GM18520 (cell line): ENCODE results near the gene TLN1.

Experiments used
- ATAC-seq: cut with Tn5 transposase; IDR thresholded peaks from one replicate; pipeline ENCODE4 v1.9.1; 2021; ENCODE audit not compliant: unreplicated experiment

The TLN1 gene

DNA sequence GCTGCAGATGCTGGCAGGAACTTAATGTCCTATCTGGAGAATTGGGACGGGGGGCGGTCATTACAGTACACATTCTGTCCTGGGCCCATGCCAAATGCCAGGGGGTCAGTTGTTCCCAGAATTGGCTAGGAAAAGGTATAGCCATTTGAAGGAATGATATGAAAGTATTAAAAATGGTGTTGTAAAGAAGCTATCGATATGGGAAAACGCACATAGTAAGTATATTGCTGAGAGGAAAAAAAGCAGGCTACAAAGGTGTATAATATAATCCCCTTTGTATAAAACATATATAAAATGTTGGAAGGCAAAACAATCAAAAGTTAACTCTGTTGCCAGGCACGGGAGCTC lies 66.5 kb downstream of the TLN1 start:
- no peak for ATAC-seq

DNA sequence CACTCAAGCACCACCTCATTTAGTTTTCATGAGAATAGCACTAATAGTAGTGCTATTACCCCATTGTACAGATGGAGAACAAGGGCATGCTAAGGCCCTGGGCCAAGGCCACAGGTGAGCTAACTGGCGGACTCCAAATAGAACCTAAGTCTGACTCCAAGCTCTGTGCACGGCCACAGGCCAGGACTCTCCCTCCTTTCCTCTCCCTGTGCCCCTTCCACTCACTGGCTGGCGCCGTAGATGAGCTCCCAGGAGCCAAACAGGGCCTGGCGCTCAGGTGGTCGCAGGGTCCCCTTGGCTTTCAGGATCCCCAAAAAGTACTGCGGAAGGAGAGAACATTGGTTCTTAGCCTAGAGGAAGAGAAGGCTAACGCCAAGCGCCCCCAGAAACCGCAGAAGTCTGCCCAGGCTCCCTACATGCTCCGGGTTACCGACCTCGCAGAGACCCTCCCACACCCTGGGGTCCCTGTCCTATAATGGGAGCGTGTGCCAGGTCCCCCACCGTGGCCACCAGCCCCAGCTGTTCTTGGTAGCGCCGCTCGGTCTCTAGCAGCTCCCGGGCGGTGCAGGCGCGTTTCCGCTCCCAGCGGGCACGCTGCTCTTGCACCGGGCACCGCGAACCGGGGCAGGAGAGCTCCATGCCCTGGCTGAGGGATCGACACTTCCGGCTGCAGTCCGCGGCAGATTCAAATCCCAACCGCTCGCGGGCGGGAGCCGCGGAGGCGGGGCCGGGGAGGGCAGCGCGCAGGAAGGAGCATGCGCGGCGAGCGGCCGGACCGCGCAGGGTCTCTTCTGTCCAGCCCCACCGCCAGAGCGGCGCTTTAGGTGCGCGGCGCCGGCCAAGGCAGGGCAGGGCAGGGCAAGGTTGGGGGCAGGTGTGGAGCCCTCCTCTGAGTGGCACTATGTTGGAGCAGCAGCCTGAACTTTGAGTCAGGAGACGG lies 67.2 kb downstream of the TLN1 start, which contains the start of gene ARHGEF39:
Gene ARHGEF39, minus strand, starts transcription at position 665 of the 940 bp plus-strand sequence. Its CDS starts 26 bp downstream, at position 639.
- peak; percentile 72 for ATAC-seq

DNA sequence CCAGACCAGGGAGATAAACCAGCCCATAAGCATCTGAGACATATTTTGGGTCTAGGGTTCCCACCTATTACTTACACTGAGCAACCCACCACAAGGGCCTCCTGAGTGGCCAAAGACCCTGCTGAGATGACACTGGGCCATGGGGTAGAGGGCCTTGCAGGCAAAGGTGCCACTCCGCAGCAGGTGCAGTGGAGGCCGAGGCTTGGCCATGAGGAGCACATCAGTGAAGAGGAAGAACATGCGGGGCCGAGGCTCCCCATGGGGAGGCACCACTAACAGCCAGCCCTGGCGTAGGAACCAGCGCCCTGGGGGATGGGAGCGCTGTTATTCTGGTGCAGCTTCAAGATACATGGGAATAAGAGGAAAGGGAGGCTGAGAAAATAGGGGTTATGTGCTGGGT lies 69.6 kb downstream of the TLN1 start:
- no peak for ATAC-seq

DNA sequence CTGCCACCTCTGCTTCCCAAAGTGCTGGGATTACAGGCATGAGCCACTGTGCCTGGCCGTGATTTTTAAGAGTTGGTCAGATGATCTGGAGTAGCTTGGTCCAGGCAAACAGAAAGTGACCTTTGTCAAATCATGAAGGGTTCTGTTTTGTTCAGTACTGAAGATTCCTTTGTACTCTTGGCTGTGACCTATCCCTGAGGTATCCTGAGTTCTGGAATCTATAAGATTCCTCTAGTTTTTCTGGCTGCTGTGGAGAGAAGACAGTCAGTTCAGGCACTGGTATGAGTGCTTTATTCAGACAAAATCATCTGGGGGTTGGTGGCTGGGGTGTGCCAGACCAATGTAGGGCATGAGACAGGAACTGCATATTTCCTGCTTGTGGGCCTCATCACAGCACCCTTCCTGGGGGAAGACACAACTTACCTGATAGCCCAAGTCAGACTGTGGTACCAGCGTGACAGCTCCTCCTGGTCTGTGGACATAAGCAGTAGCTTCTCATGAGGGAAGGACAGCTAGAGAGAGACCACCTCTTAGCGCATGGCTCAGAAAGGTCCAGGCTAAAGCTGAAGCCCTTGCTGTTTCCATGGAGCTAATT lies 70.1 kb downstream of the TLN1 start:
- ATAC-seq, result no peak

DNA sequence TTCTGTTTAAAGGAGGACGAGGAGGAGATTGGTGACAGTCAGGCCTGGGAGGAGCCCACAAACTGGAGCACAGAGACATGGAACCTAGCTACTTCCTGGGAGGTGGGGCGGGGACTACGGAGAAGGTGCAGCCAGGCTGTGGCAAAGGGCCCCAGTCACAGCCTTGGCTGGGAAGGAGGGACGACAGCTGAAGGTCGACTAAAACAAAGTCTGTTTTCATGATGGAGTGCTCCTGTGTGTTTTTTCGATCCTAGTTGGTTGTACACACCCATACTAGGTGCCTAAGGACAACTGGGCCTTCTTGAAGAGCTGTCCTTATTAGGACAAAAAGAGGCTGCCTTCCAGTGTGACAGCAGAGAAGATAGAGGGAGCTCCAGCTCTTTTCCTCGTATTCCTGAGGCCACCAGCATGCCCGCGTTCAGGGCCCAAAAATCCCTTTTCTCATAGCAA lies 71.0 kb downstream of the TLN1 start:
- no peak for ATAC-seq

DNA sequence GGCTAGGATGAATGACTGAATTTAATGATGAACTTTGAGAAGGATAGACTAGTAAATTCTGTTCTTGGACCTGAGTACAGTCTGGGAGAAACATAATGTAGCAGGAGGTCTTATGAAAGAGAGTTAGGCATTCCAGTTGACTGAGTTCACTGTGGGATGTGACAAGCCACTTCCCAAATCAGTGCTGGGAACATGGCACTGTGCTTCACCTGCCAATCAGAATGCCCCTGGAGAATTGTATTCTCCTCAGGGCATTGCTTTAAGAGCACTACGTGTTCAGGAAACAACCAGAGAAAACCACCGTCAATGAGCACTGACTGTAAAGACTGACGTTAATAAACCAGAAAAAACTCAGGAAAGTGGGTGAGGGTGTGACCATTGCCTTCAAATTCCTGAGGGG lies 72.7 kb downstream of the TLN1 start:
- ATAC-seq, result no peak

DNA sequence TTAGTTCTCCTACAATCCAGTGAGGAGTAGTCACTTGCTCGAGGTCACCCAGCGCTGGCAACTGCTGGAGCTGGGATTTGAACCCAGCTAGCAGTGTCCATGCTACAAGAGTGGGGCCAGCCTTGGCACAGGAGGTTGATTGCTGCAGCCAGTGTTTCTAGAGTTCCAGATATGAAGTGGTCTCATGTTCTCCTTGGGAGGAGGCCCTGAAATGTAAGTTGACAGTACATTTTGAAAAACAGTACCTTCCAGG lies 73.1 kb downstream of the TLN1 start:
- ATAC-seq, result no peak

DNA sequence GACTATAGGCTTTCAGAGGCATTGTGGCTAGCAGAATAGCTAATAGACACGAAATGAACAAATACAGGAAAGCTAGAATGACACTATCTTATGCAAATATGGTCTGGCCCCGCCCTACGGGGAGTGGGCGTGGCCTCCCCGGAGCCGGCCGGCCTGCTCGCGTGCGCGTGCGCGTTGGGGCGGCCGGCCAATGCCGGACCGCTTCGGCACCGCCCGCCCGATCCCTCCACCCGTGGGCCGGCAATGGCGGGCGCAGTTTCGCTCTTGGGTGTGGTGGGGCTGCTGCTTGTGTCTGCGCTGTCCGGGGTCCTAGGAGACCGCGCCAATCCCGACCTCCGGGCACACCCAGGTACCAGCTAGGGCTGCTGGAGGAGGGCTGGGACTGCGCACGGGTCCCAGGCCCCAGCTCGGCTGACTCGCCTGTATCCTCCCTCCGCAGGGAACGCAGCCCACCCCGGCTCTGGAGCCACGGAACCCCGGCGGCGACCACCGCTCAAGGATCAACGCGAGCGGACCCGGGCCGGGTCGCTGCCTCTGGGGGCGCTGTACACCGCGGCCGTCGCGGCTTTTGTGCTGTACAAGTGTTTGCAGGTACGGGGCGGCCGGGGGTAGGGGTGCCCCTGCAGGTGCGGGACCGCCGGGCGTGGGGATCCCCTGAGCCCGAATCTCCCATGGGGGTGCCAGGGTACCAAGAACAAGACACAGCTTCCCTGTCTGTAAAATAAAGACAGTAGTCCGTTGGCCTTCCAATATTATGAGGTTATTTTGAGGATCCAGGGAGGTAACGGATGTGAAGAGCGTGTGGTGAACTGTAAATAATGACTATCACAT lies 73.6 kb downstream of the TLN1 start, which contains the start of gene CCDC107:
Gene CCDC107, plus strand, starts transcription at position 156 of the 831 bp plus-strand sequence. Its CDS starts 88 bp downstream, at position 244.
- peak; percentile 54 for ATAC-seq

DNA sequence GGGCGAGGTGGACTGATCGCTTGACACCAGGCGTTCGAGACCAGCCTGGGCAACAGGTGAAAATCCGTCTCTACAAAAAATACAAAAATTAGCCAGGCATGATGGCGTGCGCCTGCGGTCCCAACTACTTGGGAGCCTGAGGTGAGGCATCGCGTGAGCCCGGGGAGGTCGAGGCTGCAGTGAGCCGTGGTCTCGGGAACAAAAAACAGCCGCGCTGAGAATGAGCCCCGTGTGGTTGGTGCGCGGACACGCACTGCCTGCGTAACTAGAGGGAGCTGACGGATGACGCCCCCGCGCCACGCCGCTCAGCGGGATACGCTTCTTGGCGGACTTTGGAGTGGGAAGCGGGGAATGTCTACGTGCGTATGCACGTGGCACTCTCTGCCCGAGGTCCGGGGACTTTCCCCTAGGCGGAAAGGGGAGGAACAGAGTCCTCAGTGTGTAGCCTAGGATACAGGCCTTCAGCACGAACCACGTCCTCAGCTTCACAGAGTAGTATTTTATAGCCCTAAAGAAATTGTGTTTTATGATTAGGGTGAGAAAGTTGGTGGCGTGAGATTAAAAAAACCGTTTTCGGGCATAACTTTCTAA lies 74.4 kb downstream of the TLN1 start, which contains the start of gene RMRP:
Gene RMRP, minus strand, starts transcription at position 474 of the 591 bp plus-strand sequence.
- ATAC-seq, result peak; percentile 78

DNA sequence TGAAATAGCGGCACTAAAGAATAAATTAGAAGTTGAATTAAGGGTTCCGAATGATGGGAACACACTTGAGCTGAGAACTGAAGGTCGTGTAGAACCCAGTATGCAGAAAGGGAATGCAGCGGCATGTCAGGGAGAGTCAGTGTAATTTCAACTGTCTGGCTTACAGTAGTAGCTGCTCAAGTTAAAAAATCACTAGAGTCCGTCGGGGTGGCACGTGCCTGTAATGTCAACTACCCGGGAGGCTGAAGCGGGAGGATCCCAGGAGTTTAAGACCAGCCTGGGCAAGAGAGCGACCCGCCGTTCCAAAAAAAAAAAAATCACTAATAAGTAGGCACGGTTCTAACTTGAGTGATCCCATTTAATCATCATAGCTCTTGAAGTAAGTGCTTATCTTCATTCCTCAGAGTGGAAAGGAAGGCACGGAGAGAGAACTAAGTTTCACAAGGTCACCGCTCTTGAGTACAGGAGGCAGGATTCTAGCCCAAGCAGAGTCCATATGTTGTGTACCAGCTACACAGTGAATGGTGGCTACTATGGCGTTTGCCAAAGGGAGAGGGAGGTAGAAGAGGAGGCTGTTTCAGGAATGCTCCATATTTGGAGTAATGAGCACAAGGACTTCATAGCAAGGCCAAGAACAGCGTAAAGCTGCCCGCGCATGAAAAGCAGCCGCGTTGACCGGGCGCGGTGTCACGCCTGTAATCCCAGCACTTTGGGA lies 75.0 kb downstream of the TLN1 start:
- ATAC-seq, result no peak

DNA sequence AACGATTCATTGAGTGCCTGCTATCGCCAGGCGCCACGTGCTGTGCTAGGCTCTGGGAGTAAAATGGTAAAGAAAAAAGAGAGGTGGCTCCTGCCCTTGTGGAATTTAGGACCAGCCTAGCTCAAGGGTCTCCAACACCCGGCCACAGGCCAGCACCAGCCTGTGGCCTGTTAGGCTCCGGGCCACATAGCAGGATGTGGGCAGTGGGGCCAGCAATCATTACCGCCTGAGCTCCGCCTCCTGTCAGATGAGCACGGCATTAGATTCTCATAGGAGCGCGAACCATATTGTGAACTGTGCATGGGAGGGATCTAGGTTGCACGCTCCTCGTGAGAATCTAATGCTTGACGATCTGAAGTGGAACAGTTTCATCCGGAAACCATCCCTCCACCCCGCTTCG lies 75.6 kb downstream of the TLN1 start:
- no peak for ATAC-seq

DNA sequence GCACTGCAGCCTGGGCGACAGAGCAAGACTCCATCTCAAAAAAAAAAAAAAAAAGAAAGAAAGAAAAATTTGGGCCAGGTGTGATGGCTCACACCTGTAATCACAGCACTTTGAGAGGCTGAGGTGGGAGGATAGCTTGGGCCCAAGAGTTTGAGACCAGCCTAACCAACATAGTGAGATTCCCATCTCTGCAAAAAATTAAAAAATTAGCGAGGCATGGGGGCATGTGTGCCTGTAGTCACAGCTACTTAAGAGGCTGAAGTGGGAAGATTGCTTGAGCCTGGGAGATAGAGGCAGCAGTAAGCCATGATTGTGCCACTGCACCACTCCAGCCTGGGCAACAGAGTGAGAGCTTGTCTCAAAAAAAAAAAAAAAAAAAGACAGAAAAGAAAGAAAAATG lies 78.4 kb downstream of the TLN1 start:
- no peak for ATAC-seq

DNA sequence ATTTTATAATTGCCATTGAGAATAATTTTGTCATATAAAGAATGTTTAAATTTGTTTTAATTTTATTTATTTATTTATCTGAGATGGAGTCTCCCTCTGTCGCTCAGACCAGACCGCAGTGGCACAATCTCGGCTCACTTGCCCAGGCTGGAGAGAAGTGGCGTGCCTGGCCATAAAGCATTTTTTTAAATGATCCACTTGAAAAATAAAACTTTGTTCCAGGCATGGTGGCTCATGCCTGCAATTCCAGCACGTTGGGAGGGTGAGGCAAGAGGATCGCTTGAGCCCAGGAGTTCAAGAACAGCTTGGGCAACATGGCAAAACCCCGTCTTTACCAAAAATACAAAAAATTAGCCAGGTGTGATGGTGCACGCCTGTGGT lies 79.2 kb downstream of the TLN1 start:
- no peak for ATAC-seq

DNA sequence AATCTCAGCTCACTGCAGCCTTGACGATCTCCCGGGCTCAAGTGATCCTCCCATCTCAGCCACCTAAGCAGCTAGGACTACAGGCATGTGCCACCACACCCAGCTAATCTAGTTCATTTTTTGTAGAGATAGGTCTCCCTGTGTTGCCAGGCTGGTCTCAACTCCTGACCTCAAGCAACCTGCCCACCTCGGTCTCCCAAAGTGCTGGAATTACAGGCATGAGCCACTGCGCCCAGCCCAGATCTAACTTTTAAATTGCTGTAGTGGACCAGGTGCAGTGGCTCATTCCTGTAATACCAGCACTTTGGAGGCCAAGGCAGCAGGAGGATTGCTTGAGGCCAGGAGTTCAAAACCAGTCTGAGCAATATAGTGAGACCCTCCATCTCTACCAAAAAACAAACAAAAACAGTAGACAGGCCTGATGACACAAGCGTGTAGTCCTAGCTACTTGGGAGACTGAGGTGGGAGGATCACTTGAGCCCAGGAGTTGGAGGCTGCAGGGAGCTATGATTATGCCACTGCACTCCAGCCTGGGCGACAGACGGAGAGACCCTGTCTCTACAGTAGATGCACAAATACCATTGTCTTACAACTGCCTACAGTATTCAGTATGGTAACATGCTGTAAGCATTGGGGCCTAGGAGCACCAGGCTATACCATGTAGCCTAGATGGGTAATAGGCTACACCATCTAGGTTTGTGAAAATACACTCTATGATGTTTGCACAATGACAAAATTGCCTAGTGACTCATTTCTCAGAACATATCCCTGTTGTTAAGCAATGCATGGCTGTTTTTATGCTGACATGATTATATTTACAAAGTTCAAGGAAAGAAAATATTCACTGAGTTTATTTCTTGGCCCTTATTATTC lies 79.8 kb downstream of the TLN1 start:
- no peak for ATAC-seq

DNA sequence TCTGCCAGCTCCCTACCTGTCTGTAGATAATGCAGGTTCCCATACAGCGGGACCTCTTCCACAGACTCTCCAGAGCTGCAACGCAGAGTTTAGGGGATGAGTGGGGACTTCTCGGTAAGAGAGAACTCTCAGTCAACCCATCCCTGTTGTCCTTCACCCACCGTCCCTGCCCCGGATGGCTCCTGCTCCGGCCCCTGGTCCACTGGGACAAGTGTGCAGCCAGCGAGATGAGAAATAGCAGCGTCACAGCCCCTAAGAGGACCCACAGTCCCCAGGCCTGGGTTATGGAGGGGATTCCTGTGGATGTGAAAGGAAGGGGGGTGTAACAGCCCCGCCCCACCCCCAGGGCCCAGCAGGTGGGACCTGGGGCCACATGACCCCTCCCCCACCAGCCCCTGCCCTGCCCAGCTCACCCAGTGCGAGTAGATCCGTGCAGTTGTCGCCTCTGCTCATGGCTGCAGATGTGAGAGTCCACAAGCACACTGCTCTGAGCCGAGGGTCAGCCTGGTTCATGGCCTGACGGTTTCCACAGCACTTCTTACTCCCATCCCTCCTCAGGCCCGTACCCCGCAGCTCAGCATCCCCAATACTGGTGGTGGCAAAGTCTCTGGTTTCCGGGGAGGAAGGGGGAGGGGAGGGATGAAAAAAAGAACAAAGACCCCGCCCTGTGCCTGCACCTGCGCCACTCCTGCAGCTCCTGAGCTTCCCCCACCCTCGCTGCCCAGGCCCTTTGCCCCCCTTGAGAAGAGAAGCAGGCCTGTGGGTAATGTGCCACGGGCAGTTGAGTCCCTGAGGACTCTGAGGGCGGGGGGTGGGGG lies 81.4 kb downstream of the TLN1 start, which contains the start of gene SIT1:
Gene SIT1, minus strand, starts transcription at position 591 of the 818 bp plus-strand sequence. Its CDS starts 78 bp downstream, at position 513.
- ATAC-seq, result no peak

DNA sequence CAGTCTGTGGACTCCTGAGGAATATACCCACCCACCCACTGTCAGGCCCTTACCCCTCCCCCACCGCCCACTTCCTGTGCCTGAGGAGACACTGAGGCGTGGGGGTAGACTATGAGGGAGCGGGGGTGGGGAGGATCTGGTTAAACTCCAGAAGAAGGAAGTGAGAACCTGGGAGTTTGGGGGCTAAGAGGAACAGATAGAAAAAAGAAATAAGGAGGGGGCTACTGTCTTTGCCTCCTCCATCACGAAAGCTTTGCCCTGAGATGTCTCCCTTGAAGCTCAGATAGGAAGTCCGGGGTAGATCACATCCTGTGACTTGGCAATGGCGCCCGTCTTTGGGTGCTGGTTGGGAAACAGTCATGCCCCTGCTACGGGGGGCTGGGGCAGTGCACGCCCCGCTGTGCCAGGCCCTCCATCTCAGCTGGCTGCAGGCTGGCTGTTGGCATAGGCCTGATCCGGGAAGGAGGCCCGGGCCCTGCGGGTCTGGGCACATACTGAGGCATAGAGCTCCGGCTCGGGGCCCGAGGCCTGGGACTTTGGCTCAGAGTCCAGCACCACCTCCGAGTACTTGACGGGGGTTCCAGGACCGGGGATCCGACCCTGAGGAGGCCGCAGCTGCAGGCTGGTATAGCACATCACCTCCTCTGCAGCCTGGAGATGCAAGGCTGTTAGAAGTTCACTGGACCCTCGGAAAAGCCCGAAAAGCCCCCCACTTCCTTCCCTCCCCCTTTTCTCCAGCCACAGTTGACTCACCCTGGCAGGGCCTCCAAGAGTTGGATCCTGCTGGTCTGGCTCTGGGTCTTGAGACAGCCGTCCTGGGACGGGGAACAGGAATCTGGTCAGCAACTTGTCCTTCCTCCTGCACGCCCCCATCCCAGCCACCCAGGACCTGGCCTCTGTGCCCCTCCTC lies 82.3 kb downstream of the TLN1 start:
- ATAC-seq, result no peak
